ENCODE results near the gene PTPRH. TPM values are rescaled to one million over a fixed set of nuclear protein-coding genes. Genes with fewer than 3 reads are reported as not detected.

PTPRH gene, protein sequence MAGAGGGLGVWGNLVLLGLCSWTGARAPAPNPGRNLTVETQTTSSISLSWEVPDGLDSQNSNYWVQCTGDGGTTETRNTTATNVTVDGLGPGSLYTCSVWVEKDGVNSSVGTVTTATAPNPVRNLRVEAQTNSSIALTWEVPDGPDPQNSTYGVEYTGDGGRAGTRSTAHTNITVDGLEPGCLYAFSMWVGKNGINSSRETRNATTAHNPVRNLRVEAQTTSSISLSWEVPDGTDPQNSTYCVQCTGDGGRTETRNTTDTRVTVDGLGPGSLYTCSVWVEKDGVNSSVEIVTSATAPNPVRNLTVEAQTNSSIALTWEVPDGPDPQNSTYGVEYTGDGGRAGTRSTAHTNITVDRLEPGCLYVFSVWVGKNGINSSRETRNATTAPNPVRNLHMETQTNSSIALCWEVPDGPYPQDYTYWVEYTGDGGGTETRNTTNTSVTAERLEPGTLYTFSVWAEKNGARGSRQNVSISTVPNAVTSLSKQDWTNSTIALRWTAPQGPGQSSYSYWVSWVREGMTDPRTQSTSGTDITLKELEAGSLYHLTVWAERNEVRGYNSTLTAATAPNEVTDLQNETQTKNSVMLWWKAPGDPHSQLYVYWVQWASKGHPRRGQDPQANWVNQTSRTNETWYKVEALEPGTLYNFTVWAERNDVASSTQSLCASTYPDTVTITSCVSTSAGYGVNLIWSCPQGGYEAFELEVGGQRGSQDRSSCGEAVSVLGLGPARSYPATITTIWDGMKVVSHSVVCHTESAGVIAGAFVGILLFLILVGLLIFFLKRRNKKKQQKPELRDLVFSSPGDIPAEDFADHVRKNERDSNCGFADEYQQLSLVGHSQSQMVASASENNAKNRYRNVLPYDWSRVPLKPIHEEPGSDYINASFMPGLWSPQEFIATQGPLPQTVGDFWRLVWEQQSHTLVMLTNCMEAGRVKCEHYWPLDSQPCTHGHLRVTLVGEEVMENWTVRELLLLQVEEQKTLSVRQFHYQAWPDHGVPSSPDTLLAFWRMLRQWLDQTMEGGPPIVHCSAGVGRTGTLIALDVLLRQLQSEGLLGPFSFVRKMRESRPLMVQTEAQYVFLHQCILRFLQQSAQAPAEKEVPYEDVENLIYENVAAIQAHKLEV
- total RNA-seq (2021), result 0.17 and 0.55 TPM in 2 replicates
- Bru-seq, nascent RNA, result percentile 10 among the genes with signal in this experiment
- percentile 10 among the genes with signal in this experiment for BruChase-seq, experiment 1, labeled RNA remaining after a 2-hour chase
- BruChase-seq, experiment 2, labeled RNA remaining after a 6-hour chase, result percentile 15 among the genes with signal in this experiment
- long read RNA-seq, partial matches to known transcripts, result 0 of 1 reads
- long read RNA-seq, other reads (novel, unspliced or antisense), result 1 of 1 reads

DNA sequence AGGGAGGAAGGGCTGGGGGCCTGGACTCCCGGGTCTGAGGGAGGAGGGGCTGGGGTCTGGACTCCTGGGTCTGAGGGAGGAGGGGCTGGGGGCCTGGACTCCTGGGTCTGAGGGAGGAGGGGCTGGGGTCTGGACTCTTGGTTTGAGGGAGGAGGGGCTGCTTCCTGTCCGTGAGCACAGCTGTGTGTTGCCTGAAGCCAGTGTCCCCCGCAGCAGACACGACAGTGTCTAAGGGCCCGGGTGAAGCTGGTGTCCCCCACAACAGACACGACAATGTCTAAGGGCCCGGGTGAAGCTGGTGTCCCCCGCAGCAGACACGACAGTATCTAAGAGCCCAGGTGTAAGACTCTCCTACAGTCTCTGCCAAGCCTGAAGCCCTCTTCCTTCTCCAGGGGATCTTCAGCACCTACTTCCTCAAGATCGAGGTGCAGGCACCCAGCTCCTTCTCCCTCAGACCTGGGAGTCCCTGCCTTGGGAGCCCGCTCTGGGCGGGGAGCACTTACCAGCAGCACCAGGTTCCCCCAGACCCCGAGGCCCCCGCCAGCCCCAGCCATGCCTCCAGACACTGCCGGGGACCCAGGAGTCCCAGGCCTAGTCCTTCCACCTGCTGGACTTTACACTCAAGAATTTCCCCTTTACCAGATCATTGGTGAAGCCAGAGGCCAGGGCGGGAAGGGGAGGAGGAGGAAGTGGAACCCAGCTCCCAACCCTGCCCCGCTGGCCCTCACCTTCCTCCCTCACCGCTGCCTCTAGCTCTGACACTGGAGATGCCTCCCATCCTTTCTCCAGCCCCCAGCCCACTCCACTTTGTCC, at the start of gene PTPRH:
TSS of gene PTPRH (minus strand) at position 622 of the 813 bp plus-strand sequence. CDS start at position 554, 68 bp downstream.
- BruUV-seq (replicated peaks), result no TSS peak
- no peaks in the 10 kb centered on the region for H3K4me1 ChIP-seq (ENCODE audit: insufficient read depth, low read length, poor library complexity, severe bottlenecking)
- TF ChIP-seq, protein P1, sequence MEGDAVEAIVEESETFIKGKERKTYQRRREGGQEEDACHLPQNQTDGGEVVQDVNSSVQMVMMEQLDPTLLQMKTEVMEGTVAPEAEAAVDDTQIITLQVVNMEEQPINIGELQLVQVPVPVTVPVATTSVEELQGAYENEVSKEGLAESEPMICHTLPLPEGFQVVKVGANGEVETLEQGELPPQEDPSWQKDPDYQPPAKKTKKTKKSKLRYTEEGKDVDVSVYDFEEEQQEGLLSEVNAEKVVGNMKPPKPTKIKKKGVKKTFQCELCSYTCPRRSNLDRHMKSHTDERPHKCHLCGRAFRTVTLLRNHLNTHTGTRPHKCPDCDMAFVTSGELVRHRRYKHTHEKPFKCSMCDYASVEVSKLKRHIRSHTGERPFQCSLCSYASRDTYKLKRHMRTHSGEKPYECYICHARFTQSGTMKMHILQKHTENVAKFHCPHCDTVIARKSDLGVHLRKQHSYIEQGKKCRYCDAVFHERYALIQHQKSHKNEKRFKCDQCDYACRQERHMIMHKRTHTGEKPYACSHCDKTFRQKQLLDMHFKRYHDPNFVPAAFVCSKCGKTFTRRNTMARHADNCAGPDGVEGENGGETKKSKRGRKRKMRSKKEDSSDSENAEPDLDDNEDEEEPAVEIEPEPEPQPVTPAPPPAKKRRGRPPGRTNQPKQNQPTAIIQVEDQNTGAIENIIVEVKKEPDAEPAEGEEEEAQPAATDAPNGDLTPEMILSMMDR (conservative IDR thresholded peaks at IDR 0.05; ENCODE audit: low read depth, low read length), result no peak
- no peak for TF ChIP-seq EZH2 (IDR thresholded peaks at IDR 0.05; ENCODE audit: borderline replicate concordance, low read depth, low read length, poor library complexity, severe bottlenecking)
- CTCF ChIA-PET, result no interaction called here
- no peaks in the 10 kb centered on the region for H3K36me3 ChIP-seq (ENCODE audit: insufficient read depth, low read length, poor library complexity, severe bottlenecking)
- no peak within 1 kb of the TSS for H3K27ac ChIP-seq (ENCODE audit: low read depth, low read length, poor library complexity, severe bottlenecking)
- no peaks in the 10 kb centered on the region for H3K27me3 ChIP-seq (replicated peaks; ENCODE audit: insufficient read depth, low read depth, low read length, poor library complexity)
- no peak within 1 kb of the TSS for H3K4me3 ChIP-seq (ENCODE audit: low read depth, low read length, poor library complexity, severe bottlenecking)
- intact Hi-C loops (cut with micrococcal nuclease; ENCODE audit: unreplicated experiment), result no loop called here
- no peaks in the 10 kb centered on the region for H3K9me3 ChIP-seq (ENCODE audit: low read depth, low read length, poor library complexity, severe bottlenecking)
- DNase-seq (ENCODE audit: low spot score), result no peak
- POLR2A ChIA-PET (ENCODE audit: low non-redundant PET), result no interaction called here

DNA sequence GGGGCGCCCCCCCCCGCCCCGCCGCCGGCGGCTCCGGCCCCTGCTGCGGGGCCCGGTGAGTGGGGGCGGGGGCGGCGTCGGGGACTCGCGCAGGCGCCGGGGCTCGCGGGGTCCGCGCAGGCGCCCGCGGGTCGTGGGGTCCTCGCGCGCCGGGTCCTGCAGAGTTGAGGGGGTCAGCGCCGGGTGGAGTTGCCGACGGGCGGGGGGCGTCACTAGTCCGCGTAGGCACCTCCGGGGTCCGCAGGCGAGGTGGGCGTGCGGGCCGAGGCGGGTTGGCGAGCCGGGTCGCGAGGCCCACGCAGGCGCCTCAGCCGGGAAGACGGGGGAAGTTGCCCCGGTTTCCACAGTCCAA, 49.2 kb upstream of the PTPRH start:
- no peak for DNase-seq (ENCODE audit: low spot score)
- Histone ChIP-seq H3K27ac (ENCODE audit: low read depth, low read length, poor library complexity, severe bottlenecking) (peak overlapping the region; percentile 93), H3K27me3 (replicated peaks; ENCODE audit: insufficient read depth, low read depth, low read length, poor library complexity) (no peaks in the 10 kb centered on the region), H3K4me1 (ENCODE audit: insufficient read depth, low read length, poor library complexity, severe bottlenecking) (peaks cover 23% of the 10 kb centered on the region), H3K4me3 (ENCODE audit: low read depth, low read length, poor library complexity, severe bottlenecking) (peak overlapping the region; percentile 98), H3K36me3 (ENCODE audit: insufficient read depth, low read length, poor library complexity, severe bottlenecking) (peaks cover 7% of the 10 kb centered on the region), H3K9me3 (ENCODE audit: low read depth, low read length, poor library complexity, severe bottlenecking) (no peaks in the 10 kb centered on the region)
- BruUV-seq (replicated peaks), result no TSS peak
- intact Hi-C loops (cut with micrococcal nuclease; ENCODE audit: unreplicated experiment), result no loop called here
- ChIA-PET POLR2A (ENCODE audit: low non-redundant PET) (interaction anchor here (0.7 kb wide), 1 partner anchor 149 kb away, joined by 3 read pairs; the partner anchor contains the start of gene UBE2S), CTCF (no interaction called here)
- TF ChIP-seq EZH2 (IDR thresholded peaks at IDR 0.05; ENCODE audit: borderline replicate concordance, low read depth, low read length, poor library complexity, severe bottlenecking), result no peak
- TF ChIP-seq, protein P1 (conservative IDR thresholded peaks at IDR 0.05; ENCODE audit: low read depth, low read length), result no peak

Measured in A673 (cell line).